ENCODE data around the gene TIGD7.

The TIGD7 gene

GRCh38 chr16:3328104-3328503 lies 22.9 kb upstream of the TIGD7 start:
- no peak overlapping the region for H3K4me3 ChIP-seq (ENCODE audit: low read length)
- TF ChIP-seq, protein P1, sequence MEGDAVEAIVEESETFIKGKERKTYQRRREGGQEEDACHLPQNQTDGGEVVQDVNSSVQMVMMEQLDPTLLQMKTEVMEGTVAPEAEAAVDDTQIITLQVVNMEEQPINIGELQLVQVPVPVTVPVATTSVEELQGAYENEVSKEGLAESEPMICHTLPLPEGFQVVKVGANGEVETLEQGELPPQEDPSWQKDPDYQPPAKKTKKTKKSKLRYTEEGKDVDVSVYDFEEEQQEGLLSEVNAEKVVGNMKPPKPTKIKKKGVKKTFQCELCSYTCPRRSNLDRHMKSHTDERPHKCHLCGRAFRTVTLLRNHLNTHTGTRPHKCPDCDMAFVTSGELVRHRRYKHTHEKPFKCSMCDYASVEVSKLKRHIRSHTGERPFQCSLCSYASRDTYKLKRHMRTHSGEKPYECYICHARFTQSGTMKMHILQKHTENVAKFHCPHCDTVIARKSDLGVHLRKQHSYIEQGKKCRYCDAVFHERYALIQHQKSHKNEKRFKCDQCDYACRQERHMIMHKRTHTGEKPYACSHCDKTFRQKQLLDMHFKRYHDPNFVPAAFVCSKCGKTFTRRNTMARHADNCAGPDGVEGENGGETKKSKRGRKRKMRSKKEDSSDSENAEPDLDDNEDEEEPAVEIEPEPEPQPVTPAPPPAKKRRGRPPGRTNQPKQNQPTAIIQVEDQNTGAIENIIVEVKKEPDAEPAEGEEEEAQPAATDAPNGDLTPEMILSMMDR (conservative IDR thresholded peaks at IDR 0.05; ENCODE audit: low read length): no peak
- DNase-seq (ENCODE audit: low read depth): no peak

GRCh38 chr16:3327514-3327913 lies 22.3 kb upstream of the TIGD7 start:
- TF ChIP-seq, protein P1 (conservative IDR thresholded peaks at IDR 0.05; ENCODE audit: low read length): no peak

GRCh38 chr16:3321816-3322215 lies 16.6 kb upstream of the TIGD7 start:
- no peak for DNase-seq (ENCODE audit: low read depth)
- TF ChIP-seq, protein P1 (conservative IDR thresholded peaks at IDR 0.05; ENCODE audit: low read length): no peak
- H3K4me3 ChIP-seq (ENCODE audit: low read length): no peak overlapping the region

More at GRCh38 chr16:3327514-3327913, 22.3 kb upstream of the TIGD7 start:
- DNase-seq (ENCODE audit: low read depth): no peak
- no peak overlapping the region for H3K4me3 ChIP-seq (ENCODE audit: low read length)

- TF ChIP-seq, protein P1 (conservative IDR thresholded peaks at IDR 0.05; ENCODE audit: low read length): no peak
- H3K4me3 ChIP-seq (ENCODE audit: low read length): no peak overlapping the region
- no peak for DNase-seq (ENCODE audit: low read depth)
Observed at GRCh38 chr16:3317315-3317999, 12.2 kb upstream of the TIGD7 start.

- H3K4me3 ChIP-seq (ENCODE audit: low read length): no peak overlapping the region
- no peak for DNase-seq (ENCODE audit: low read depth)
- TF ChIP-seq, protein P1 (conservative IDR thresholded peaks at IDR 0.05; ENCODE audit: low read length): no peak
Observed at GRCh38 chr16:3311496-3311895, 6.3 kb upstream of the TIGD7 start.

DNA sequence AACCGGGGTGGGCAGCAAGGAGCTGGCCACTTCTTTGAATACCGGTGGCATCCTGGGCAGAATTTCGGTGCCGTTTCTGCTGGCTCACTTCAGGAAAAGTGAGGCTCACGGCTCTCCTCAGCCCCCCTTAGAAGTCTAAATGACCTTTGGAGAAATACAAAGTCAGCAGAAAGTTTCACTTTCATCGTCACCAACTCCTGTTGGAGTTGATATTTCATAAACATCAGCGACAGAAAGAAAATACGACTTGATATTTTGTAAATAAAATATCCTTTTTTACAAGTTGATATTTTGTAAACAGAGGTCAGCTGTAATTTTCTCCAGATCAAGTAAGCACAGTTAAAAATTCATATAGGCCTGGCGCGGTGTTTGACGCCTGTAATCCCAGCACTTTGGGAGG lies 848 bp upstream of the TIGD7 start:
- TF ChIP-seq, protein P1 (conservative IDR thresholded peaks at IDR 0.05; ENCODE audit: low read length): no peak
- H3K4me3 ChIP-seq (ENCODE audit: low read length): peak overlapping the region; percentile 90
- no peak for DNase-seq (ENCODE audit: low read depth)

DNA sequence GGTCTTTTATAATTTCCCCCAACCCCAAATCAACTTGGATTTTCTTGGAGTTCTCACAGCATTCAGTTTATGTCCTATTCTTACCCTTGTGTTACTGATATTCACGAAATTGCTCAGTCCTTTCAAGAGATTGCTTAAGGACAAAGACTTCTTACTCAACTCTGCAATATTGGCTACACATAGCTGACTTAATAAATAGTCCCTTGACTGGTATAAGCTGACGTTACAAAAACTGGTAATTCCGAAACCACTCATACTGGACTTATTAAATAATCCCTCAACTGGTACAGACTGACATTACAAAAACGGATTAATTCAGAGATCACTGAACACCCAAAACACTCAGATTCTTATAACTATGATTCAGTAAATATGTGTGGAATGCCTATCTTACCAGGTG lies 860 bp downstream of the TIGD7 start:
- H3K4me3 ChIP-seq (ENCODE audit: low read length): peak overlapping the region; percentile 90
- TF ChIP-seq, protein P1 (conservative IDR thresholded peaks at IDR 0.05; ENCODE audit: low read length): no peak
- peak; percentile 17 for DNase-seq (ENCODE audit: low read depth)

Measured in AG10803 (cell line).